ENCODE measurements around the gene MCOLN1.
A peak's percentile ranks its signal among the peaks of the same experiment; 100 is the strongest.
"Not testable (repeated sequence)": the region's sequence is repeated elsewhere in the genome, so short reads cannot be mapped to it uniquely, and the experiment has no call there.

The MCOLN1 gene

DNA sequence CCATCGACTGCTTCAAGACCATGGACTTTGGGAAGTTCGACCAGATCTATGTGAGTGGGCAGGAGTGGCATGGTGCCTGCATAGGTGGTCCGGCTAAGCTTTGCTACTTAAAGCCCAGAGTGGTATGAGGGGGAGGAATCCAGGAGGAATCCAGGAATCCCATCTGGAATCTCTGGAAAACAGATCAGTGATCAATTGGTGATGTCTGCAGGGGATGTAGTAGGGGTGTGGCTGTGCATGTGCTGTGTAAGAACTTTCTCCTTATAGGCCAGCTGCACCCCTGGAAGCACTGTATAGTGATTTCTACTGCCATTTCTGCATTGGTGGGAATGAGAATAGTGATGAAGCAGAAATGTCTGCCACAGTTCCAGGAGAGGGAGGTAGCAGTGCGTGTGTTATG, 36.7 kb downstream of the MCOLN1 start:
- no peaks in the 10 kb centered on the region for H3K9me3 Mint-ChIP-seq
- no peak overlapping the region for H3K4me3 Mint-ChIP-seq
- ATAC-seq (no peak), DNase-seq (ENCODE audit: low spot score in 2 of 2) (no peak)
- H3K4me1 Mint-ChIP-seq, result no peaks in the 10 kb centered on the region
- peaks cover 85% of the 10 kb centered on the region for H3K36me3 Mint-ChIP-seq
- H3K27ac Mint-ChIP-seq, result no peak overlapping the region

DNA sequence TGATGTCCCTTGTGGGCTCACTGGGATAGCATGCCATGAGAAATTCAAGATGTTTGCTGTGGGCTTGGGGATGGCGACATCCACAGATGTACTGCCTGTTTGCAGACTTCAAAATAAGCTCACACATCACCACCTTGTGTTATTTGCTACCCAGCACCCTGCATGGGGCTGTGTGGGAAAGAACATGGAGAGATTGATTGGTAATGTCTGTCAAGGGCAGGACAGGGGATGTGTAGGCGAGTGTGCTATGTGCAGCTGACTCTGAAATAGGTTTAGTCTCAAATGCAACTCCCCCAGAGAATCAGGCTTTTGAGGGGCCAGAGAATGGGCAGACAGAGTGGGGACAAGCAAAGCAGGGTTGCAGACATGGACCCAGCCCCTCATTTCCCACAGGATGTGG, 37.8 kb downstream of the MCOLN1 start:
- DNase-seq (ENCODE audit: low spot score in 2 of 2) (no peak), ATAC-seq (no peak)
- H3K36me3 Mint-ChIP-seq, result peaks cover 74% of the 10 kb centered on the region
- no peaks in the 10 kb centered on the region for H3K9me3 Mint-ChIP-seq
- no peaks in the 10 kb centered on the region for H3K4me1 Mint-ChIP-seq
- no peak overlapping the region for H3K27ac Mint-ChIP-seq
- no peak overlapping the region for H3K4me3 Mint-ChIP-seq

DNA sequence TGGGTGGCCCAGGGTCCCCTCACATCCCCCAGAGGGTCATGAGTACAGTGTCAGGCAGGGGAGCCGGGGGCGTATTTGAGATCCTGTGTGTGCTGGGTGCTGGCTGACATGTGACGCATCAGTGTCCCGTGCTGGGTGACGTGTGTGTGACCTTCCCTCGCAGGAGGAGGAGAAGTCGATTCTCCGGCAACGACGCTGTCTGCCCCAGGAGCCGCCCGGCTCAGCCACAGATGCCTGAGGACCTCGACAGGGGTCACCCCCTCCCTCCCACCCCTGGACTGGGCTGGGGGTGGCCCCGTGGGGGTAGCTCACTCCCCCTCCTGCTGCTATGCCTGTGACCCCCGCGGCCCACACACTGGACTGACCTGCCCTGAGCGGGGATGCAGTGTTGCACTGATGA, 38.9 kb downstream of the MCOLN1 start:
- DNase-seq (ENCODE audit: low spot score in 2 of 2) (no peak), ATAC-seq (peak; percentile 8)
- no peaks in the 10 kb centered on the region for H3K4me1 Mint-ChIP-seq
- no peaks in the 10 kb centered on the region for H3K9me3 Mint-ChIP-seq
- H3K4me3 Mint-ChIP-seq, result no peak overlapping the region
- peaks cover 63% of the 10 kb centered on the region for H3K36me3 Mint-ChIP-seq
- peak overlapping the region; percentile 32 for H3K27ac Mint-ChIP-seq

DNA sequence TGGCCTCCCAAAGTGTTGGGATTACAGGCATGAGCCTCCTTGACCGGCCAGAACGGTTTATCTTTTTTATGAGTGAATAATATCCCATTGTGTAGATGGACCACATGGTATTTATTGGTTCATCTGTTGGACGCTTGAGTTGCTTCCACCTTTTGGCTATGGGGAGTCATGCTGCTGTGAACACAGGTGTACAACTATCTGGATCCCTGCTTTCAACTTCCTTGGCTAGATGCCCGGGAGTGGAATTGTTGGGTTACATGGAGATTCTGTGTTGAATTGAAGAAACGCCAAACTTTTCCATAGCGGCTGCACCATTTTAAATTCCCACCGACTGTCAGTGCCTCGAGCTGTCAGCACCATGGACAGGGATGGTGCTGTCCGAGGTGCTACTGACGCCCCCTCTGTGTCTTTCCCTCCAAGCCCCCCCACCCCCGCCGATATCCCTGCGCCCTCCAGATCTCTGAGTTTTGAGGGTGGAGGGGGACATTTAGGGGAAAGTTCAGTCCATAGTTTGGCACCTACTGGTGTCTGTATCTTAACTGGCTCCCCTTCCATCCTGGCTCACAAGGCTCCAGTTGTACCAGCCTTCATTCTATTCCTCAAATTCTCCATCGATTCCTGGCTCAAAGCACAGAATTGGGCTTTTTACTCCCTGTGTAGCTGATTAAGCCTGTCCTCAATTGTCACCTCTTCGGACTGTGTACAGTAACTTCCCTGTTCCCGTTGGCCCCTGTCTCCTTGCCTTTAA, 40.4 kb downstream of the MCOLN1 start:
- no peak for DNase-seq (ENCODE audit: low spot score in 2 of 2)

GRCh38 chr19:7564866-7565265, 42.4 kb downstream of the MCOLN1 start:
- ATAC-seq (no peak), DNase-seq (ENCODE audit: low spot score in 2 of 2) (no peak)
- Mint-ChIP-seq H3K36me3 (peaks cover 28% of the 10 kb centered on the region), H3K9me3 (no peaks in the 10 kb centered on the region), H3K27ac (no peak overlapping the region), H3K4me1 (no peaks in the 10 kb centered on the region), H3K4me3 (no peak overlapping the region)

More for the DNA sequence above, 40.4 kb downstream of the MCOLN1 start:
- Mint-ChIP-seq H3K27ac (no peak overlapping the region), H3K4me3 (no peak overlapping the region), H3K4me1 (no peaks in the 10 kb centered on the region), H3K36me3 (peaks cover 48% of the 10 kb centered on the region), H3K9me3 (no peaks in the 10 kb centered on the region)
- no peak for ATAC-seq

- ATAC-seq (no peak), DNase-seq (ENCODE audit: low spot score in 2 of 2) (no peak)
- H3K4me1 Mint-ChIP-seq, result no peaks in the 10 kb centered on the region
- H3K4me3 Mint-ChIP-seq, result no peak overlapping the region
- no peaks in the 10 kb centered on the region for H3K9me3 Mint-ChIP-seq
- no peak overlapping the region for H3K27ac Mint-ChIP-seq
- H3K36me3 Mint-ChIP-seq, result peaks cover 24% of the 10 kb centered on the region
Observed at GRCh38 chr19:7565332-7565731, 42.9 kb downstream of the MCOLN1 start.

DNA sequence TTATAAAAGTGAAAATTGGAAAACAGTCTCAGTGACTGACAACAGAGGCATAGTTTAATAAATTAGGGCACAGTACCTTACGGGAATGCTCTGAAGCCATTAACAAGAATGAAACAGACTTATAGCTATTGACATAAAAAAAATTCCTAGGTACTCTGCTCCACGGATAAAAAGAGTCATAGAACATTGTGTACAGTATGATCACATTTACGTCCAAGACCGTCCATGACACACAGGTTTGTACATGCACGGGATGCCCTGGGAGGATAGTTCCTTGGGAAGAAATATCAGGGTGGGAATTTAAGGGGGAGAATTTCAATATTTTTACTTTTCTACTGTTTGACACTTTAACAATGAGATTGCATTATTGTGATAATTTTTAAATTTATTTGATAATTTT, 48.3 kb downstream of the MCOLN1 start:
- no peaks in the 10 kb centered on the region for H3K36me3 Mint-ChIP-seq
- no peak overlapping the region for H3K4me3 Mint-ChIP-seq
- H3K9me3 Mint-ChIP-seq, result no peaks in the 10 kb centered on the region
- no peak overlapping the region for H3K27ac Mint-ChIP-seq
- DNase-seq (ENCODE audit: low spot score in 2 of 2), result no peak
- no peak for ATAC-seq
- no peaks in the 10 kb centered on the region for H3K4me1 Mint-ChIP-seq

GRCh38 chr19:7575434-7576040, 53.1 kb downstream of the MCOLN1 start:
- Mint-ChIP-seq H3K36me3 (no peaks in the 10 kb centered on the region), H3K9me3 (no peaks in the 10 kb centered on the region), H3K4me1 (no peaks in the 10 kb centered on the region), H3K27ac (no peak overlapping the region), H3K4me3 (no peak overlapping the region)
- no peak for DNase-seq (ENCODE audit: low spot score in 2 of 2)
- no peak for ATAC-seq

- H3K36me3 Mint-ChIP-seq; H3K4me3 Mint-ChIP-seq; DNase-seq (ENCODE audit: low spot score in 2 of 2); ATAC-seq; H3K27ac Mint-ChIP-seq; H3K4me1 Mint-ChIP-seq; H3K9me3 Mint-ChIP-seq: not testable (repeated sequence)
Observed at GRCh38 chr19:7577422-7577821, 55.0 kb downstream of the MCOLN1 start.

GRCh38 chr19:7578127-7578526, 55.7 kb downstream of the MCOLN1 start:
- no peaks in the 10 kb centered on the region for H3K9me3 Mint-ChIP-seq
- peaks cover 6% of the 10 kb centered on the region for H3K4me1 Mint-ChIP-seq
- H3K36me3 Mint-ChIP-seq, result no peaks in the 10 kb centered on the region
- no peak for DNase-seq (ENCODE audit: low spot score in 2 of 2)
- H3K27ac Mint-ChIP-seq, result no peak overlapping the region
- H3K4me3 Mint-ChIP-seq, result no peak overlapping the region
- ATAC-seq, result no peak

DNA sequence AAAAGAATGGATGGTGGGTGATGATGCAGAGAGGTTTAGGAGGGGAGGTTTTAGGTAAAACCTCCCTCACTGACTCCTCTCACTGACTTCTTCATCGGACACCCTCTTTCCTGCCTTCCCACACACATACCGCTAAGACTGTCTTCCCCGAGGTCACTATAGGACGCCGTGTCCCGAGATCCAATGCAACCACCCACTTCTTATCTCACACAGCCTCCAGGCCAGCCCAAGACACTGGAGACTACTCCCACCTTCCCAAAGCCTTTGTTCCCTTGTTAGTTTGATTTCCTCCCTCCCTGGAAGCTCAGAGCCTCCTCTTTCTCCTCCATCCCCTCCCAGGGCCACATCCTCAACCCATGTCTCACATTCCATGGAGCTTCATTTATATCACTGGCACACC, 56.8 kb downstream of the MCOLN1 start:
- no peak overlapping the region for H3K27ac Mint-ChIP-seq
- ATAC-seq, result no peak

DNA sequence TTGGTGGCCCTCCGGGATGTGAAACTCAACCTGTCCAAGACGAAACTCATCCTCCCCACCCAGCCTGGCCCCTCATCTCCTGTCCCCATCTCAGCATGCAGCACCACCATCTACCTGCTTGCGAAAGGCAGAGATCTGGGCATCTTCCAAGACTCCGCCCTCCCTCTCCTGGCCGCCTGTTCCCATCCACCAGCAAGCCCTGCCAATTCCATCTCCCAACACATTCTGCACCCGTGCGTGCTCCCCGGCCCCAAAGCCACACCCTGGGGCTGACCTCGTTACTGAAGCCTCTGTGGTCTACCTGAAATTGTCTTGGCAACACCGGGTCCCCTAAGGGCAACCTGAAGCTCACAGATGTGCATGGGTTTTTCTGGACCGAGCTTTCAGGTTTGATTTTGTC, 60.0 kb downstream of the MCOLN1 start:
- Mint-ChIP-seq H3K4me1 (peaks cover 6% of the 10 kb centered on the region), H3K9me3 (no peaks in the 10 kb centered on the region), H3K36me3 (no peaks in the 10 kb centered on the region), H3K27ac (peak overlapping the region; percentile 14), H3K4me3 (no peak overlapping the region)
- DNase-seq (ENCODE audit: low spot score in 2 of 2), result no peak
- ATAC-seq, result no peak

More for the DNA sequence above, 56.8 kb downstream of the MCOLN1 start:
- DNase-seq (ENCODE audit: low spot score in 2 of 2), result no peak
- Mint-ChIP-seq H3K9me3 (no peaks in the 10 kb centered on the region), H3K4me1 (peaks cover 6% of the 10 kb centered on the region), H3K4me3 (no peak overlapping the region), H3K36me3 (no peaks in the 10 kb centered on the region)
